ENCODE data around the gene DLG4. TPM values are rescaled to one million over a fixed set of nuclear protein-coding genes. Genes with fewer than 3 reads are reported as not detected.
A peak's percentile ranks its signal among the peaks of the same experiment; 100 is the strongest.

The DLG4 gene
- total and polyA plus RNA-seq, 9 donors: 11.0 to 67.7 (median 28.3) TPM

DNA sequence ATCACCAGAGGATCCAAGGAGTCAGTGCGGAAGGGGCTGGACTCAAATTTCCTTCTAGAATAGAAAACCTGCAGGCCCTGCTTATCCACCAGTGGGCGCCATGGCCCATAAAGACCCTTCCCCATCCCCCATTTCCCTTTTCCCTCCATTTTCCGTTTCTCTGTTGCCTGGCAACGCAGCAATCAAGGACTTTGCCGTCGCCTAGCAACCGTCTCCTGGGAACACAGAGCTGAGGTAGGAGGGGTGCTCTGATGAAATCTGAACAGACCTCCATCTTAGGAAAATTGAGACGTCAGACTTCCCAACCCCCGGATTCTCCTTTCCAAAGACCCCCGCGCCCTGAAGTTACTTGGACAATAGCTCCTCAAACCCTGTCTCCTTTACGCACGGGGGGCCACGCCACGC is 5.7 kb downstream of the DLG4 start:
- H3K4me1 ChIP-seq (ENCODE audit: insufficient read depth): peaks cover 16% of the 10 kb centered on the region
- peak in 3 of 5 donors; percentile 75 to 93 (median 85) for DNase-seq
- no peaks in the 10 kb centered on the region for H3K36me3 ChIP-seq
- H3K27ac ChIP-seq: peak overlapping the region in 1 of 2 donors; percentile 54
- H3K9me3 ChIP-seq: no peaks in the 10 kb centered on the region
- TF ChIP-seq, protein P1, sequence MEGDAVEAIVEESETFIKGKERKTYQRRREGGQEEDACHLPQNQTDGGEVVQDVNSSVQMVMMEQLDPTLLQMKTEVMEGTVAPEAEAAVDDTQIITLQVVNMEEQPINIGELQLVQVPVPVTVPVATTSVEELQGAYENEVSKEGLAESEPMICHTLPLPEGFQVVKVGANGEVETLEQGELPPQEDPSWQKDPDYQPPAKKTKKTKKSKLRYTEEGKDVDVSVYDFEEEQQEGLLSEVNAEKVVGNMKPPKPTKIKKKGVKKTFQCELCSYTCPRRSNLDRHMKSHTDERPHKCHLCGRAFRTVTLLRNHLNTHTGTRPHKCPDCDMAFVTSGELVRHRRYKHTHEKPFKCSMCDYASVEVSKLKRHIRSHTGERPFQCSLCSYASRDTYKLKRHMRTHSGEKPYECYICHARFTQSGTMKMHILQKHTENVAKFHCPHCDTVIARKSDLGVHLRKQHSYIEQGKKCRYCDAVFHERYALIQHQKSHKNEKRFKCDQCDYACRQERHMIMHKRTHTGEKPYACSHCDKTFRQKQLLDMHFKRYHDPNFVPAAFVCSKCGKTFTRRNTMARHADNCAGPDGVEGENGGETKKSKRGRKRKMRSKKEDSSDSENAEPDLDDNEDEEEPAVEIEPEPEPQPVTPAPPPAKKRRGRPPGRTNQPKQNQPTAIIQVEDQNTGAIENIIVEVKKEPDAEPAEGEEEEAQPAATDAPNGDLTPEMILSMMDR (IDR thresholded peaks at IDR 0.05): peak in 1 of 3 donors; percentile 43
- TF ChIP-seq POLR2A (IDR thresholded peaks at IDR 0.05): peak; percentile 28
- TF ChIP-seq EP300 (IDR thresholded peaks at IDR 0.05): no peak
- WGBS, 3 donors: 4 to 5% (median 4%) methylated on average over 15 of the region's 15 CpGs
- H3K27me3 ChIP-seq: no peaks in the 10 kb centered on the region
- intact Hi-C loops (cut with DNase I): no loop called here
- peak overlapping the region; percentile 56 for H3K4me3 ChIP-seq

DNA sequence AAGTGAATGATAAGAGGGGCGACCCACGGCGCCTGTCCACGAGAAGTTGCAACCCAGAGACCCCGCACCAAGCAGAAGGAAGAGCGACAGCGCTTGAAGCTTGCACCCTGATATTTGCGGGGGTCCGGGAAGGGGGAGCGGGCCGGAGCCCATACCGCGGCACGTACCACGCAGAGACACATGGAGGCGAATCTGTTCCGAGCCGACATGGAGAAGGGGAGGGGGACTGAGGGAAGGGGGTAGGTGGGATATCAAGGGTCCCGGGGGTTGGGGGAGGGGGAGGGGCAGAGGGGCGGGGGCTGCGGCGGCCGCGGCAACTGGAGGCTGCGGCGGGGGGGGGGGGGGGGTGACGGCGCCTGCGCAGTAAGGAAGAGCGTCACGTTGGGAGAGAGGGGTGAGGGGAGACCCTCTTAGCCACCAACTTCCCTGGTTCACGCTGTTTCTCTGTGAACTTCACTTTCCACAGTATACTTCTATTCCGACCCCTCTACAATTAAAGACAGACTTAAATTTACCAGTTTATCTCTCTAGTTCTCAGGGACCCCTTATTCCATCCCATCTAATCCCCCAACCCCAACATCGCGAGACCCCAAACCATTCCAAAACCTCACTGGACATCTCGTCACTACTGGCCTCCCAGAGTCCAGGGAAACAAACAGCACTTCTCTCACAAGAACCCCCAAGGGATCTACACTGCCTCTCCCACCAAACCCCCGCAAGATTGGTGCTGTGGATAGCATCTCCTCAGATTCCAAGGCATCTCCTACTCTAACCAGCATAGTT is 8.0 kb downstream of the DLG4 start:
- Histone ChIP-seq H3K36me3 (no peaks in the 10 kb centered on the region), H3K9me3 (no peaks in the 10 kb centered on the region), H3K27me3 (no peaks in the 10 kb centered on the region), H3K4me1 (ENCODE audit: insufficient read depth) (peaks cover 14% of the 10 kb centered on the region), H3K27ac (no peak overlapping the region), H3K4me3 (no peak overlapping the region)
- intact Hi-C loops (cut with DNase I): no loop called here
- WGBS, 3 donors: 11 to 23% (median 18%) methylated on average over 32 to 37 of the region's 37 CpGs
- no peak for TF ChIP-seq EP300 (IDR thresholded peaks at IDR 0.05)
- TF ChIP-seq, protein P1 (IDR thresholded peaks at IDR 0.05): no peak
- no peak for TF ChIP-seq POLR2A (IDR thresholded peaks at IDR 0.05)
- peak in 2 of 5 donors; percentile 35 to 42 for DNase-seq

DNA sequence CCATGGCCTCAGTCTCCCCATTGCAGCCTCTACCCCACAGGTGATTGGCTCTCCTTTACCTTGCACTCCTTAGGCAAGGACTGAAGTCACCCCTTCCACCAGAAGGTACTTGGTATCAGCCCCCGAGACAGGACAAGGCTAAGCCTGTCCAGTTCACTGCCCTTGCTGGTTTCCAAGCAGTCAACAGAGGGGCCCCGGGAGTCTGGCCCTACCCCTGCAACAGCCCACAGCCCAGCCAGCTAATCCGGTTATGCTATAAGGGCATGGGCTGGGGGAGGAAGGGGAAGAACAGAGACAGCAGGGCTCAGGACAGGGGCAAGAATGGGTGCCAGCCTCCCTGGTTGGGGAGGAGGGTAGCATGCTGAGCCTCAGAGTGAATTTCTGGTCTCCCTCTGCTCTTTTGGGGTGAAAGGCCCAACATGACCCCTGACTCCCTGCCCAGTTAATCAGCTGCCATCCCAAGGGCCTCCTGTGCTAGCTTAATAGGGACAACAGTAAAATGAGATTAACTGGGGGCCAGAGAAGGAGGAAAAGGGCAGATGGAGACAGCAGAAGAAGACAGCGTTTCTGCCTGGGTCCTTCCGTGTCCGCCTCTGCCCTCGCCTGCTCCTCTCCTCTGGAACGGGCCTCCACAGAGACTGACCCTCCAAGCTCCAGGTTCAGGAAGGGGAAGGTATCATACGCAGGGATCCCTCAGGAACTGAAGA is 10.7 kb downstream of the DLG4 start:
- intact Hi-C loops (cut with DNase I): no loop called here
- no peak overlapping the region for H3K4me3 ChIP-seq
- H3K4me1 ChIP-seq (ENCODE audit: insufficient read depth): peaks cover 15% of the 10 kb centered on the region
- WGBS, 3 donors: 77 to 85% (median 82%) methylated on average over 9 of the region's 9 CpGs
- no peaks in the 10 kb centered on the region for H3K36me3 ChIP-seq
- no peaks in the 10 kb centered on the region for H3K9me3 ChIP-seq
- H3K27ac ChIP-seq: no peak overlapping the region
- H3K27me3 ChIP-seq: no peaks in the 10 kb centered on the region
- DNase-seq: peak in 2 of 5 donors; percentile 31 to 36
- TF ChIP-seq EP300 (IDR thresholded peaks at IDR 0.05) (no peak), POLR2A (IDR thresholded peaks at IDR 0.05) (no peak)
- TF ChIP-seq, protein P1 (IDR thresholded peaks at IDR 0.05): no peak

DNA sequence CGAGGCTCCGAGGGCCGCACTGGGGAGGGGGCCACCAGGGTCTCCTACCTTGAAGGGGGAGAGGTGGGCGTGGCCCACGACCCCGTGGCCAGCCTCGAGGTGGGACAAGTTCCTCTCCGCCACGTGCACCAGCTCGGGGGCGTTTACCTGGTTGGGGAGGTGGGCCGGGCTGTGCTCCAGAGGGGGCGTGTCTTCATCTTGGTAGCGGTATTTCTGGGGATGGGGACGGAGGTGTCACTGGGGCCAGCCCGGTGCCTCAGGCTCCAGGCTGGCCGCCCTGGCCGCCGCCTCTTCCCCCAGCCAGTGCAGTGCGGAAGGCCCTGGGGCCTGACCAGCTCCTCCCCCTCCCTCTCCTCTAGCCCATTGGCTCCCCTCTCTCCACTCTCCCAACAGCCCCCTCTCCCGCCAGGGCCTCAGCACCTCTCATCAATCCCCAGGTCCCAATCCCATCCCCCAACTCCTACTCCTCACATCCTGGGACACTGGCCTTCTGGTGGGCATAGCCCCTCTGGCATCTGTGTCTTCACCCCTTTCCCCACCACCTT is 11.5 kb downstream of the DLG4 start:
- Histone ChIP-seq H3K27ac (peak overlapping the region in 1 of 2 donors; percentile 51), H3K9me3 (no peaks in the 10 kb centered on the region), H3K4me1 (ENCODE audit: insufficient read depth) (peaks cover 12% of the 10 kb centered on the region), H3K27me3 (no peaks in the 10 kb centered on the region), H3K36me3 (no peaks in the 10 kb centered on the region), H3K4me3 (no peak overlapping the region)
- WGBS, 3 donors: 20 to 23% (median 21%) methylated on average over 21 of the region's 21 CpGs
- peak in 2 of 5 donors; percentile 65 to 67 for DNase-seq
- intact Hi-C loops (cut with DNase I): no loop called here
- no peak for TF ChIP-seq POLR2A (IDR thresholded peaks at IDR 0.05)
- no peak for TF ChIP-seq EP300 (IDR thresholded peaks at IDR 0.05)
- TF ChIP-seq, protein P1 (IDR thresholded peaks at IDR 0.05): no peak

Data from ovary (tissue), 9 donors.